Stomach (tissue), 9 donors: ENCODE data around the gene EIF6. TPM values are rescaled to one million over a fixed set of nuclear protein-coding genes. Genes with fewer than 3 reads are reported as not detected.

Source experiments
- DNase-seq, 2 donors: peaks; one replicate each; pipeline versions ENCODE4 v3.0.0 to v3.0.0-alpha.2; 2013 to 2019
- H3K27ac ChIP-seq, 5 donors: fragments of 200-600 bp in 4 of 5; sonication (generic) in 4 of 5; one replicate each; pipeline ENCODE4 v1.5.1; 2013 to 2019; ENCODE audit warnings: mild to moderate bottlenecking in 1 of 5, moderate library complexity in 1 of 5
- H3K27me3 ChIP-seq, 3 donors: fragments of 200-600 bp; sonication (generic); one replicate each; pipeline ENCODE4 v1.5.1; 2017 to 2019; ENCODE audit warnings: mixed run types in 1 of 3
- H3K36me3 ChIP-seq, 4 donors: fragments of 200-600 bp; sonication (generic); 1 replicate in 3 of 4; 2 replicates in 1 of 4; pipeline ENCODE4 v1.5.1; 2016 to 2019
- H3K4me1 ChIP-seq, 4 donors: fragments of 200-600 bp; sonication (generic); one replicate each; pipeline ENCODE4 v1.5.1; 2016 to 2019
- H3K4me3 ChIP-seq, 4 donors: fragments of 200-600 bp; sonication (generic) in 3 of 4; one replicate each; pipeline ENCODE4 v1.5.1; 2016 to 2019; ENCODE audit warnings: mild to moderate bottlenecking in 1 of 4
- H3K9me3 ChIP-seq, 4 donors: fragments of 200-600 bp; sonication (generic); one replicate each; pipeline ENCODE4 v1.5.1; 2016 to 2019
- EP300 ChIP-seq: sonication (generic); formaldehyde crosslinking; IDR thresholded peaks from one replicate; pipeline ENCODE4 v1.6.1; 2017; ENCODE audit warnings: antibody characterized with exemption
- POLR2A ChIP-seq, 4 donors: fragments of 450-650 bp; IDR thresholded peaks; one replicate each; pipeline ENCODE4 v1.6.1; 2016; ENCODE audit warnings: antibody characterized with exemption in 4 of 4, control low read depth in 2 of 4, mild to moderate bottlenecking in 1 of 4, moderate library complexity in 1 of 4
- POLR2AphosphoS5 ChIP-seq, 3 donors: sonication (generic); formaldehyde crosslinking; IDR thresholded peaks; one replicate each; pipeline ENCODE4 v1.6.1; 2016; ENCODE audit warnings: antibody characterized with exemption in 3 of 3
- WGBS, 5 donors: extraction: QIAGEN DNeasy Blood & Tissue Kit in 3 of 5; methylation state at CpG; one replicate each; pipeline versions ENCODE4 v1.1.5 to v1.1.7; 2013 to 2018; 5-methylcytosine and 5-hydroxymethylcytosine counted together
- intact Hi-C: fragments of 100-400 bp; cut with DNase I; formaldehyde crosslinking; loops from one replicate; pipeline ENCODE4 v1.15.1; 2023; ENCODE audit warnings: low total_unique reads
- polyA plus RNA-seq, 3 donors: library from polyadenylated mRNA; stranded (reverse); fragments of 200-250 nt; gene quantifications; one replicate each; pipeline ENCODE4 v1.2.3, GENCODE V29; 2013
- total RNA-seq, 5 donors: library from RNA; depleted of rRNA; stranded (reverse); fragments of >200 nt; gene quantifications; one replicate each; pipeline versions ENCODE4 v1.1.0 to v1.2.3, GENCODE V29; 2014 to 2016
- TF ChIP-seq, protein P1 (sequence below), 7 experiments: fragments of 450-650 bp in 4 of 7; fragments of 200-600 bp in 3 of 7; sonication (generic) in 3 of 7; IDR thresholded peaks; one replicate each; pipeline ENCODE4 v1.5.1; 2016 to 2019; ENCODE audit warnings: antibody characterized with exemption in 7 of 7, control low read depth in 2 of 7, mild to moderate bottlenecking in 1 of 7
- donor health status: healthy with polysubstance abuse.
- donor health status: Bipolar disorder and iron deficiency.
- donor health status: healthy.

EIF6 gene
- total and polyA plus RNA-seq, 8 donors = 16.3 to 163 (median 99.1) TPM

DNA sequence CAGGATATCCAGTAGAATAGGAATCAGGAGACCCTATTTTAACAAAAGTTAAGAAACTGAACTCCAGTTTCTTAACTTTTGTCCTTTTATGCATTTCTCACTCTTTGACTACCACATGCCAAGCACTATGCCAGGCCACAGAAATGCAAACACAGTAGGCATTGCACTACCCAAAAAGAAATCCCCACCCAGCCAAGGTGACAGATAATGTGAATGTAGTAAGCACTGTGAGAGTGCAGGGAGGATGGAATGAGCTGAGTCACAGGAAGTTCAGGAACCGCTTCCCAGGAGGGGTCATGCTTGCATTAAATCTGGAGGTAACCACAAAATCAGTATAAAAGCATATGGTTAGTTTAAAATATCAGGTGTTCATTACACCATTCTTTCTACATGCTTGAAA lies 27.7 kb upstream of the EIF6 start:
- no peak overlapping the region for H3K4me3 ChIP-seq
- H3K9me3 ChIP-seq = no peaks in the 10 kb centered on the region
- DNase-seq = no peak
- intact Hi-C loops = no loop called here
- peaks cover 0 to 23% (median 13%) of the 10 kb centered on the region in 4 donors for H3K36me3 ChIP-seq
- no peaks in the 10 kb centered on the region for H3K27me3 ChIP-seq
- peaks cover 9 to 40% (median 16%) of the 10 kb centered on the region in 4 donors for H3K4me1 ChIP-seq
- TF ChIP-seq POLR2AphosphoS5 (IDR thresholded peaks at IDR 0.05) (peak in 1 of 3 donors; percentile 58), EP300 (no peak)
- peak overlapping the region in 3 of 5 donors; percentile 20 to 56 (median 43) for H3K27ac ChIP-seq
- WGBS, 5 donors = 42 to 61% (median 58%) methylated on average over 1 of the region's 1 CpG

DNA sequence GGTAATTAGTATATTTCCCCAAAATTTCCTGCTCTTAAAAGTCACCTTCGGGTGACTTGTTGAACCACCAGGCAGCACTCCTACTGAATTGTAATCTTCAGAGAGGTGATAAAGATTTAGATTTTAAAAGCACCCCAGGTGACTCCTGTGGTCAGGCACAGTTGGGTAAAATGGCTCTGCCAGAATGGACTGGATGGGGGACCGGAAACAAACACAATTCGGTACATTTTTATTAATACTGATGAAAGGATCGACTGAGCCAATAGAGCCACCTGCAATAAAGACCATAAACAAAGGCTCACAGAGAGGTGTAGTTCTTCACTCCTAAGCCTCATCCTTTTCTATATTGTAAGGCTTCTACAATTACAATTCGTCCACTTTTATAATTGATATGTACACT lies 27.2 kb upstream of the EIF6 start:
- peaks cover 14 to 40% (median 21%) of the 10 kb centered on the region in 4 donors for H3K4me1 ChIP-seq
- peaks cover 0 to 23% (median 13%) of the 10 kb centered on the region in 4 donors for H3K36me3 ChIP-seq
- WGBS, 5 donors = 81 to 91% (median 85%) methylated on average over 5 of the region's 5 CpGs
- H3K27me3 ChIP-seq = no peaks in the 10 kb centered on the region
- TF ChIP-seq POLR2A (IDR thresholded peaks at IDR 0.05) (no peak), EP300 (no peak), POLR2AphosphoS5 (IDR thresholded peaks at IDR 0.05) (no peak)
- TF ChIP-seq, protein P1, sequence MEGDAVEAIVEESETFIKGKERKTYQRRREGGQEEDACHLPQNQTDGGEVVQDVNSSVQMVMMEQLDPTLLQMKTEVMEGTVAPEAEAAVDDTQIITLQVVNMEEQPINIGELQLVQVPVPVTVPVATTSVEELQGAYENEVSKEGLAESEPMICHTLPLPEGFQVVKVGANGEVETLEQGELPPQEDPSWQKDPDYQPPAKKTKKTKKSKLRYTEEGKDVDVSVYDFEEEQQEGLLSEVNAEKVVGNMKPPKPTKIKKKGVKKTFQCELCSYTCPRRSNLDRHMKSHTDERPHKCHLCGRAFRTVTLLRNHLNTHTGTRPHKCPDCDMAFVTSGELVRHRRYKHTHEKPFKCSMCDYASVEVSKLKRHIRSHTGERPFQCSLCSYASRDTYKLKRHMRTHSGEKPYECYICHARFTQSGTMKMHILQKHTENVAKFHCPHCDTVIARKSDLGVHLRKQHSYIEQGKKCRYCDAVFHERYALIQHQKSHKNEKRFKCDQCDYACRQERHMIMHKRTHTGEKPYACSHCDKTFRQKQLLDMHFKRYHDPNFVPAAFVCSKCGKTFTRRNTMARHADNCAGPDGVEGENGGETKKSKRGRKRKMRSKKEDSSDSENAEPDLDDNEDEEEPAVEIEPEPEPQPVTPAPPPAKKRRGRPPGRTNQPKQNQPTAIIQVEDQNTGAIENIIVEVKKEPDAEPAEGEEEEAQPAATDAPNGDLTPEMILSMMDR (IDR thresholded peaks at IDR 0.05) = no peak
- DNase-seq = no peak
- H3K4me3 ChIP-seq = no peak overlapping the region
- H3K9me3 ChIP-seq = no peaks in the 10 kb centered on the region
- H3K27ac ChIP-seq = peak overlapping the region in 3 of 5 donors; percentile 20 to 56 (median 43)
- intact Hi-C loops = no loop called here

DNA sequence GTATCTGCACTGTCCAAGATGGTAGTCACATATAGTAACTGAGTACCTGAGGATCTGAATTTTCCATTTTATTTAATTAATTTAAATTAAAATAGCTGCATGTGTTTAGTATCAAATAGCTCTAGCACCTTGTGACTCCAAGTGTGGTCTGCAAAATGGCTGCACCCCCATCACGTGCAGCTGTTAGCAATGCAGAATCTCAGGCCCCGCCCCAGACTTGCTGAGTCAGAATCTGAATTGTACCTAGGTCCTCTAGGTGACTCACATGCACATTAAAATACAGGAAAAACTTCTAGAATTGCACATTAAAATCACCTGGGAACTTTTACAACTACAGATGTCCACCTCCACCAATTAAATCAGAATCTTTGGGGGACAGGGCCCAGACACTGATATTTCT lies 26.8 kb upstream of the EIF6 start:
- no peak for DNase-seq
- intact Hi-C loops = no loop called here
- H3K4me1 ChIP-seq = peaks cover 18 to 44% (median 25%) of the 10 kb centered on the region in 4 donors
- TF ChIP-seq POLR2A (IDR thresholded peaks at IDR 0.05) (no peak), POLR2AphosphoS5 (IDR thresholded peaks at IDR 0.05) (no peak), EP300 (no peak)
- TF ChIP-seq, protein P1 (IDR thresholded peaks at IDR 0.05) = no peak
- H3K27ac ChIP-seq = peak overlapping the region in 3 of 5 donors; percentile 20 to 56 (median 43)
- WGBS, 5 donors = 61 to 96% (median 79%) methylated on average over 2 of the region's 2 CpGs
- no peaks in the 10 kb centered on the region for H3K9me3 ChIP-seq
- peaks cover 0 to 23% (median 14%) of the 10 kb centered on the region in 4 donors for H3K36me3 ChIP-seq
- no peaks in the 10 kb centered on the region for H3K27me3 ChIP-seq
- H3K4me3 ChIP-seq = no peak overlapping the region

DNA sequence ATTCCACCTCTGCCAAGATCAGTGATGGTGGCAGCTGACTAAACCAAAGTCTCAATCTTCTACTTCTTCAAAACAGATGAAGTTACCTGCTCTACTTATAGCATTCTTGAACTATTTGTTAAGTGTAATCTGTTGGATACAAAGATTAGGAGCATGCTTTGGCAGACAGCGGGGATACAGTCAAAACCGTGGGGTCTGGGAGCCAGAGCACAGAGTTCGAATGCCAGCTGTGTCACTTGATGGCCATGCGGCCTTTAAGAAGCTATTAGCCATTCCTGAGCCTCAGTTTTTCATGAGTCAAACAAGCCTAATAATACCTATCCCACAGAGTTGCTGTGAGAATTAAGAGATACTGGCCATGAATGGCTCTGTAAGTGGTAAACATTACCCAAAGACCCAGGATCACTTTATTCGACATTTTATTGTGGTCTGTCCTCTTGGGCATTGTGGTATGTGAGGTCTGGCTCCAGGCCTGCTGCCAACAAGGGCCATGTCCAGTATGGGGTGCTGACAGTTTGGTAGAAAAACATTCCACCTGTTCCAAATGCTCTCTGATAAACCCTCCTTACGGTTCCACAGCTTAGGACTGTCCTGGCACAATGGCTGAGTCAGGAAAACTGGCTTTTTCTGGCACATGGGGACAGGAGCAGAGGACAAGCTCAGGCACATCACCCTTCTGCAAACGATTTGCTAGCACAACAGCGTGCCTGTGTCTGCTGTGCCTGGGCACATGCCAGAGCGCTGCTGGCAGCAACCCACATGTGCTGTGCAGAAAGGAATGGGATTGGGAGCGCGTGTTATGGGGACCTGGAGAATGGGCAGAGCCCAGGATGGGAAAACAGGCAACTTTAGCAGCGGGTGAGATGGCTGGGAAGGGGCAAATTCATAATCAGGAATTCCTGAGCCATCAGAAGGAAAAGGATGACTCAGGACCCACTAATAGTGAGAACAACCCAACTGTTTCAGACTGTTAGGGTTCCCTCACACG lies 23.4 kb upstream of the EIF6 start:
- peaks cover 0 to 16% (median 12%) of the 10 kb centered on the region in 4 donors for H3K36me3 ChIP-seq
- H3K4me3 ChIP-seq = no peak overlapping the region
- peak overlapping the region in 4 of 5 donors; percentile 65 to 82 (median 74) for H3K27ac ChIP-seq
- DNase-seq = peak; percentile 66 to 74
- intact Hi-C loops = no loop called here
- H3K4me1 ChIP-seq = peaks cover 37 to 78% (median 49%) of the 10 kb centered on the region in 4 donors
- no peaks in the 10 kb centered on the region for H3K9me3 ChIP-seq
- H3K27me3 ChIP-seq = no peaks in the 10 kb centered on the region
- 44 to 65% (median 49%) methylated on average over 13 of the region's 13 CpGs for WGBS, 5 donors
- TF ChIP-seq POLR2A (IDR thresholded peaks at IDR 0.05) = no peak
- TF ChIP-seq POLR2AphosphoS5 (IDR thresholded peaks at IDR 0.05) = peak in 1 of 3 donors; percentile 45

DNA sequence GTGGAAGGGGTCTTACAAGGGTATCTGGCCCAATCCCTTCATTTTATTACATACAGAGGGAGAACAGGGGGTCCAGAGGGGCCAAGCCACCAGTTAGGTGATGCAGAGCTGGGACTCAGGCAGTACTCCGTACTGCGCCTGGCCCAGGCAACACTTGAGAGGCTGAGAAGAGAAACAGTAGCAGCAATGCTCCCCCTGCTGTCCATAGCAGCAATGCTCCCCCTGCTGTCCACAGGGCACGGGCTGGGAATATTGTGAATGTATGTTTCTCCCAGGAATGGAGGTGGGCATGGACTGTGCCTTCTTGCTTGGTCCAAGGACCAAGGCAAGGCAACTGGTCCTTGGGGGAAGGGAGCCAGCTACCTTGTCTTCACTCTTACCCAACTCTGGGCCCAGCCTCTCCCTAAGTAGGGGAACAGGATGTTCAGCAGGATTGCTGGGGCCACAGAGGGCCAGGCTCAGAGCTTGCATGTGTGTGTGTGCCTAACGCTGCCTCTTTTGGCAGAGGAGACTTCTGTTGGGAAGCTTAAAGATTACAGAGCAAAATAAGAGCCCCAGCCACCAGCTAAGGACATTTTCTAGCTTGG lies 22.5 kb upstream of the EIF6 start:
- DNase-seq = peak; percentile 63 to 82
- Histone ChIP-seq H3K36me3 (peaks cover 0 to 11% (median 5%) of the 10 kb centered on the region in 4 donors), H3K4me1 (peaks cover 37 to 78% (median 55%) of the 10 kb centered on the region in 4 donors), H3K4me3 (no peak overlapping the region), H3K27me3 (no peaks in the 10 kb centered on the region), H3K9me3 (no peaks in the 10 kb centered on the region), H3K27ac (peak overlapping the region; percentile 9 to 82 (median 72))
- intact Hi-C loops = no loop called here
- WGBS, 5 donors = 23 to 41% (median 29%) methylated on average over 4 of the region's 4 CpGs
- TF ChIP-seq, protein P1 (IDR thresholded peaks at IDR 0.05) = peak in 5 of 7 experiments; percentile 49 to 64 (median 56)
- TF ChIP-seq POLR2A (IDR thresholded peaks at IDR 0.05) = no peak
- no peak for TF ChIP-seq EP300
- peak in 1 of 3 donors; percentile 18 for TF ChIP-seq POLR2AphosphoS5 (IDR thresholded peaks at IDR 0.05)
